Breast epithelium (tissue), 4 donors: ENCODE data around the gene ANKRD44. TPM values are rescaled to one million over a fixed set of nuclear protein-coding genes. Genes with fewer than 3 reads are reported as not detected.

Experiments used
- DNase-seq, 2 donors: peaks; one replicate each; pipeline ENCODE4 v3.0.0-alpha.2; 2019; ENCODE audit warnings: low spot score in 2 of 2
- H3K27ac ChIP-seq, 2 donors: fragments of 200-600 bp; sonication (generic) in 1 of 2; one replicate each; pipeline ENCODE4 v1.5.1; 2016 to 2019; ENCODE audit warnings: mild to moderate bottlenecking in 1 of 2
- H3K27me3 ChIP-seq, 2 donors: fragments of 200-600 bp; sonication (generic) in 1 of 2; one replicate each; pipeline versions ENCODE4 v1.5.1 to v1.6.0; 2017 to 2019; ENCODE audit warnings: control low read depth in 1 of 2, mild to moderate bottlenecking in 1 of 2
- H3K36me3 ChIP-seq: fragments of 200-600 bp; one replicate; pipeline ENCODE4 v1.5.1; 2019
- H3K4me1 ChIP-seq, 2 donors: fragments of 200-600 bp; sonication (generic); one replicate each; pipeline ENCODE4 v1.5.1; 2016 to 2019; ENCODE audit warnings: control low read depth in 1 of 2
- H3K4me3 ChIP-seq, 3 donors: fragments of 200-600 bp; sonication (generic); 1 replicate in 2 of 3; 2 replicates in 1 of 3; pipeline ENCODE4 v1.5.1; 2016 to 2019; ENCODE audit warnings: mild to moderate bottlenecking in 3 of 3, moderate library complexity in 2 of 3
- H3K9me3 ChIP-seq, 2 donors: fragments of 200-600 bp; sonication (generic) in 1 of 2; one replicate each; pipeline ENCODE4 v1.5.1; 2016 to 2019; ENCODE audit warnings: control low read depth in 1 of 2
- CTCF ChIP-seq, 3 donors: fragments of 450-650 bp; IDR thresholded peaks; one replicate each; pipeline ENCODE4 v1.5.1; 2016 to 2017; ENCODE audit warnings: antibody characterized with exemption in 3 of 3, mild to moderate bottlenecking in 3 of 3, moderate library complexity in 3 of 3
- POLR2A ChIP-seq: fragments of 450-650 bp; IDR thresholded peaks from one replicate; pipeline ENCODE4 v1.6.1; 2016; ENCODE audit warnings: antibody characterized with exemption, mild to moderate bottlenecking, moderate library complexity
- POLR2AphosphoS5 ChIP-seq, 3 donors: sonication (generic); formaldehyde crosslinking; IDR thresholded peaks; one replicate each; pipeline ENCODE4 v1.6.1; 2017; ENCODE audit warnings: antibody characterized with exemption in 3 of 3
- intact Hi-C: fragments of 100-400 bp; cut with DNase I; formaldehyde crosslinking; loops from one replicate; pipeline ENCODE4 v1.15.1; 2023; ENCODE audit warnings: low total_unique reads
- total RNA-seq, 3 donors: library from RNA; depleted of rRNA; stranded (reverse); fragments of >200 nt; gene quantifications; one replicate each; pipeline ENCODE4 v1.1.0, GENCODE V29; 2016

The ANKRD44 gene
- total RNA-seq, 3 donors from 2014 or later: 18.0 to 41.3 (median 19.9) TPM

GRCh38 chr2:197308996-197309690 lies 1.4 kb downstream of the ANKRD44 start:
- DNase-seq: no peak
- Histone ChIP-seq H3K27me3 (no peaks in the 10 kb centered on the region), H3K9me3 (no peaks in the 10 kb centered on the region), H3K27ac (peak overlapping the region in 1 of 2 donors; percentile 68), H3K4me1 (peaks cover 0 to 4% of the 10 kb centered on the region in 2 donors), H3K4me3 (peak overlapping the region; percentile 63 to 87 (median 71)), H3K36me3 (no peaks in the 10 kb centered on the region)
- intact Hi-C loops: no loop called here
- no peak for TF ChIP-seq POLR2A
- no peak for TF ChIP-seq CTCF (IDR thresholded peaks at IDR 0.05)
- TF ChIP-seq POLR2AphosphoS5 (IDR thresholded peaks at IDR 0.05): no peak

- intact Hi-C loops: no loop called here
- Histone ChIP-seq H3K9me3 (no peaks in the 10 kb centered on the region), H3K36me3 (no peaks in the 10 kb centered on the region), H3K27ac (no peak overlapping the region), H3K4me3 (no peak overlapping the region), H3K4me1 (peaks cover 0 to 4% of the 10 kb centered on the region in 2 donors), H3K27me3 (no peaks in the 10 kb centered on the region)
- DNase-seq: no peak
- TF ChIP-seq CTCF (IDR thresholded peaks at IDR 0.05) (no peak), POLR2AphosphoS5 (IDR thresholded peaks at IDR 0.05) (no peak), POLR2A (no peak)
Measured at GRCh38 chr2:197308585-197308984, 2.0 kb downstream of the ANKRD44 start.

- H3K9me3 ChIP-seq: no peaks in the 10 kb centered on the region
- no peaks in the 10 kb centered on the region for H3K27me3 ChIP-seq
- no peak for TF ChIP-seq POLR2AphosphoS5 (IDR thresholded peaks at IDR 0.05)
- no peak for TF ChIP-seq POLR2A
- TF ChIP-seq CTCF (IDR thresholded peaks at IDR 0.05): no peak
- H3K4me1 ChIP-seq: peaks cover 0 to 4% of the 10 kb centered on the region in 2 donors
- intact Hi-C loops: no loop called here
- no peaks in the 10 kb centered on the region for H3K36me3 ChIP-seq
- DNase-seq: no peak
- peak overlapping the region in 1 of 2 donors; percentile 21 for H3K27ac ChIP-seq
- H3K4me3 ChIP-seq: no peak overlapping the region
Measured at GRCh38 chr2:197307933-197308521, 2.6 kb downstream of the ANKRD44 start.

- H3K4me1 ChIP-seq: peaks cover 0 to 4% of the 10 kb centered on the region in 2 donors
- H3K36me3 ChIP-seq: no peaks in the 10 kb centered on the region
Measured at GRCh38 chr2:197307236-197307932, 3.2 kb downstream of the ANKRD44 start.

GRCh38 chr2:197306696-197307040 lies 3.9 kb downstream of the ANKRD44 start:
- Histone ChIP-seq H3K4me1 (peaks cover 0 to 4% of the 10 kb centered on the region in 2 donors), H3K9me3 (no peaks in the 10 kb centered on the region), H3K27me3 (no peaks in the 10 kb centered on the region), H3K4me3 (no peak overlapping the region), H3K27ac (peak overlapping the region; percentile 48 to 53), H3K36me3 (no peaks in the 10 kb centered on the region)
- peak; percentile 64 to 65 for DNase-seq
- intact Hi-C loops: no loop called here
- TF ChIP-seq CTCF (IDR thresholded peaks at IDR 0.05): no peak
- TF ChIP-seq POLR2AphosphoS5 (IDR thresholded peaks at IDR 0.05): no peak
- no peak for TF ChIP-seq POLR2A

More at GRCh38 chr2:197307236-197307932, 3.2 kb downstream of the ANKRD44 start:
- TF ChIP-seq POLR2AphosphoS5 (IDR thresholded peaks at IDR 0.05): no peak
- TF ChIP-seq POLR2A: no peak
- H3K4me3 ChIP-seq: no peak overlapping the region
- H3K27me3 ChIP-seq: no peaks in the 10 kb centered on the region
- no peaks in the 10 kb centered on the region for H3K9me3 ChIP-seq
- intact Hi-C loops: no loop called here
- no peak for DNase-seq
- peak overlapping the region in 1 of 2 donors; percentile 21 for H3K27ac ChIP-seq
